Nephron (organoid): ENCODE data around the gene MSANTD7.
"Not testable (repeated sequence)": the region's sequence is repeated elsewhere in the genome, so short reads cannot be mapped to it uniquely, and the experiment has no call there.

Source experiments
- H3K27ac Mint-ChIP-seq, 3 experiments: 2 replicates each; pipeline ENCODE4 v1.8.0; 2020; ENCODE audit warnings: mixed read lengths in 3 of 3, mild to moderate bottlenecking in 2 of 3, moderate library complexity in 1 of 3
- H3K27me3 Mint-ChIP-seq: 2 replicates; pipeline ENCODE4 v1.8.0; 2021; ENCODE audit warnings: low read depth, mild to moderate bottlenecking, moderate library complexity, mixed read lengths
- H3K36me3 Mint-ChIP-seq: 2 replicates; pipeline ENCODE4 v1.8.0; 2020; ENCODE audit warnings: low read depth, mixed read lengths
- H3K4me1 Mint-ChIP-seq: 2 replicates; pipeline ENCODE4 v1.8.0; 2020; ENCODE audit warnings: mixed read lengths
- H3K4me3 Mint-ChIP-seq, 3 experiments: 2 replicates each; pipeline ENCODE4 v1.8.0; 2020; ENCODE audit warnings: mild to moderate bottlenecking in 3 of 3, mixed read lengths in 3 of 3, moderate library complexity in 2 of 3
- H3K9me3 Mint-ChIP-seq: 2 replicates; pipeline ENCODE4 v1.8.0; 2020; ENCODE audit warnings: mixed read lengths
- TF ChIP-seq, protein P1 (sequence below), 3 experiments: fragments of 200-600 bp; sonication (generic); IDR thresholded peaks; one replicate each; pipeline ENCODE4 v1.5.0; 2021; ENCODE audit warnings: antibody characterized with exemption in 3 of 3; ENCODE audit not compliant: unreplicated experiment in 3 of 3

MSANTD7 gene

DNA sequence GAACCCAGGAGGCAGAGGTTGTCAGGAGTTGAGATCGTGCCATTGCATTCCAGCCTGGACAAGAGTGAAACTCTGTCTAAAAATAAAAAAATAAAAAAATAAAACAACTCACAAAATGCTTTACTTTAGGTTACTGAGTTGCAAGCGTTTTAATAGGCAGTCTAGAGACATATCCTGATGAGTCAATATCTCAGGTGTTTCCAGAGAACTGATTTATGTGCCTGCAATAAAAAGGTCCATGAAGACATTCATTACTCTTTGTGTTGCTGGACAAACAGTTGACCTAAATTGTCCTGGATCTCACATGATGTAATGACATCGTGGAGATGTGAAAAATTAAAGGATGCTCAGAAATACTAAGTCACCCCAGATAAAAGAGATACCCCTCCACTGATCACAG, 31.8 kb upstream of the MSANTD7 start:
- H3K9me3 Mint-ChIP-seq = no peaks in the 10 kb centered on the region
- TF ChIP-seq, protein P1, sequence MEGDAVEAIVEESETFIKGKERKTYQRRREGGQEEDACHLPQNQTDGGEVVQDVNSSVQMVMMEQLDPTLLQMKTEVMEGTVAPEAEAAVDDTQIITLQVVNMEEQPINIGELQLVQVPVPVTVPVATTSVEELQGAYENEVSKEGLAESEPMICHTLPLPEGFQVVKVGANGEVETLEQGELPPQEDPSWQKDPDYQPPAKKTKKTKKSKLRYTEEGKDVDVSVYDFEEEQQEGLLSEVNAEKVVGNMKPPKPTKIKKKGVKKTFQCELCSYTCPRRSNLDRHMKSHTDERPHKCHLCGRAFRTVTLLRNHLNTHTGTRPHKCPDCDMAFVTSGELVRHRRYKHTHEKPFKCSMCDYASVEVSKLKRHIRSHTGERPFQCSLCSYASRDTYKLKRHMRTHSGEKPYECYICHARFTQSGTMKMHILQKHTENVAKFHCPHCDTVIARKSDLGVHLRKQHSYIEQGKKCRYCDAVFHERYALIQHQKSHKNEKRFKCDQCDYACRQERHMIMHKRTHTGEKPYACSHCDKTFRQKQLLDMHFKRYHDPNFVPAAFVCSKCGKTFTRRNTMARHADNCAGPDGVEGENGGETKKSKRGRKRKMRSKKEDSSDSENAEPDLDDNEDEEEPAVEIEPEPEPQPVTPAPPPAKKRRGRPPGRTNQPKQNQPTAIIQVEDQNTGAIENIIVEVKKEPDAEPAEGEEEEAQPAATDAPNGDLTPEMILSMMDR (IDR thresholded peaks at IDR 0.05; ENCODE audit: unreplicated experiment in 3 of 3) = no peak
- H3K4me3 Mint-ChIP-seq = no peak overlapping the region
- no peaks in the 10 kb centered on the region for H3K4me1 Mint-ChIP-seq
- no peak overlapping the region for H3K27ac Mint-ChIP-seq
- peaks cover 13% of the 10 kb centered on the region for H3K27me3 Mint-ChIP-seq
- H3K36me3 Mint-ChIP-seq = no peaks in the 10 kb centered on the region

DNA sequence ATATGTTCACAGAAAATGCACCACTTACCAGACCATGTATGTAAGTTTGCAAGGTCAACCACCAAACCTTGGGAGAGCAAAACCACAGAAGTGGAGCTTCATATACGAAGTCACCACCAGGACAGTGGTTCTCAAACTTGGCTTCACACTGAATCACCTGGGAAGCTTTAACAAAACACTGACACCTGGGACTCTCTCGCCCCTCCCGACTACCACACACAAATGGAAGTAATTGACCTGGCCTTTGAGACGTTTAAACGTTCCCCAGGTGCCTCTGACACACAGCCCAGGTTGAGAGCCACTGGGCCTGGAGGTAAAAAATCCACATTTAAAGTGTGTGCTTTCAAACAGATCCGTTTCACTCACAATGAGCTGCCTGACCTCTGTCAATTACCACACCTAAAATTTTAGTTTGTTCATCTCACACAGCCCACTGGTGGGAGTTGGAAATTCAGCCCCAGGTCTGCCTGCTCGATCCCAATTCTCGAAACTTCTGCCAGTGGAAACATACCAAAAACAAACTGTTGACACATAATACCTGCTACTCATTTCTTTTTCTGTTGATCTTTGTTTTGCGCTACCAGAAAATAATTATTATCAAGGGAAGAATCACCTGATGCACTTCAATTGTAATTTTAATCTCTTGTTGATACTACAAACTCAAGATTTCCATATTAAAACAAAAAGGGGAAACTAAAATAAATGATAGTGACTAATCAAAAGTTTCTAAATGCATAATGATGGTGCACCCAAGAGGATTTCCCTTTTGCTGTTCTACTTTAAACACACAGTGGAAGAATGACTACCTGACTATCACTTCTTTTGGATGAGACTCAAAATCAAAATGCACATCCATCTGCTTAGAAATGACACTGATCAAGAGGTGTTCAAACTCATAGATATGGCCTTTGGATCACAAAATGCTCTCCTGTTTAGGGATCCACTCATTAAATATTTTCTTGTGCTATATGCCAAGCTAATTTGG, 26.8 kb upstream of the MSANTD7 start:
- H3K4me1 Mint-ChIP-seq = no peaks in the 10 kb centered on the region
- no peaks in the 10 kb centered on the region for H3K36me3 Mint-ChIP-seq
- no peak overlapping the region for H3K4me3 Mint-ChIP-seq
- TF ChIP-seq, protein P1 (IDR thresholded peaks at IDR 0.05; ENCODE audit: unreplicated experiment in 3 of 3) = no peak
- no peaks in the 10 kb centered on the region for H3K9me3 Mint-ChIP-seq
- H3K27me3 Mint-ChIP-seq = peaks cover 12% of the 10 kb centered on the region
- no peak overlapping the region for H3K27ac Mint-ChIP-seq

DNA sequence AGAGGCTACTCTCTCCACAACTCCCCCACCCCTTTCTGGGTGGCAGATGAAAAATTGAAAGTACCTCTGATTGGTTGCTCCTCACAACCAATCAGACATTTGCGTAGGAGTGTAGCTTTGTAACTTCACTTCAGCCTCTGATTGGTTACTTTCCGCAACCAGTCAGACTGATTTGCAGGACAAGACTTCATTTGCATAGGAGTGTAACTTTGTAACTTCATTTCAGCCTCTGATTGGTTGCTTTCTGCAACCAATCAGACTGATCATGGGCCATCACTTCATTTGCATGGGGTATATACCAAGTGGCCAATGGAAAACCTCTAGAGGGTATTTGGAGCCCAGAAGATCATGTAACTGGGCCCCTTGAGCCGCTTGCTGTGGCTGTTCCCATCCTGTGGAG, 25.8 kb upstream of the MSANTD7 start:
- H3K9me3 Mint-ChIP-seq = no peaks in the 10 kb centered on the region
- H3K27ac Mint-ChIP-seq = no peak overlapping the region
- no peak overlapping the region for H3K4me3 Mint-ChIP-seq
- no peaks in the 10 kb centered on the region for H3K4me1 Mint-ChIP-seq
- TF ChIP-seq, protein P1 (IDR thresholded peaks at IDR 0.05; ENCODE audit: unreplicated experiment in 3 of 3) = no peak
- peaks cover 13% of the 10 kb centered on the region for H3K27me3 Mint-ChIP-seq
- H3K36me3 Mint-ChIP-seq = no peaks in the 10 kb centered on the region

DNA sequence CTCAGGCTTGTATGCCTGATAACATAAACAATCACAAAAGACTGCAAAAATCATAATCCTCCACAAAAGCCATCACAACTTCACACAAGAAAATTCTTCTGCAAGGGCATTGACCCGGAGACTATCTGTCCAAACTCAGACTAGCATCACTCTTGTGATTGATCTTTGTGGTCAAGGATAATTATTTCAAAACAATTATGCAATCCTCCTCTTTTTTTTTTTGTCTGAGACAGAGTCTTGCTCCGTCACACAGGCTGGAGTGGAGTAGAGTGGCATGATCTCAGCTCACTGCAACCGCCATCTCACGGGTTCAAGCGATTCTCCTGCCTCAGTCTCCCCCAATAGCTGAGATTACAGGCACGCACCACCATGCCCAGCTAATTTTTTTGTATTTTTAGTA, 22.4 kb upstream of the MSANTD7 start:
- H3K27me3 Mint-ChIP-seq = peaks cover 15% of the 10 kb centered on the region
- no peak overlapping the region for H3K27ac Mint-ChIP-seq
- H3K9me3 Mint-ChIP-seq = no peaks in the 10 kb centered on the region
- no peaks in the 10 kb centered on the region for H3K4me1 Mint-ChIP-seq
- no peak overlapping the region for H3K4me3 Mint-ChIP-seq
- TF ChIP-seq, protein P1 (IDR thresholded peaks at IDR 0.05; ENCODE audit: unreplicated experiment in 3 of 3) = no peak
- no peaks in the 10 kb centered on the region for H3K36me3 Mint-ChIP-seq

DNA sequence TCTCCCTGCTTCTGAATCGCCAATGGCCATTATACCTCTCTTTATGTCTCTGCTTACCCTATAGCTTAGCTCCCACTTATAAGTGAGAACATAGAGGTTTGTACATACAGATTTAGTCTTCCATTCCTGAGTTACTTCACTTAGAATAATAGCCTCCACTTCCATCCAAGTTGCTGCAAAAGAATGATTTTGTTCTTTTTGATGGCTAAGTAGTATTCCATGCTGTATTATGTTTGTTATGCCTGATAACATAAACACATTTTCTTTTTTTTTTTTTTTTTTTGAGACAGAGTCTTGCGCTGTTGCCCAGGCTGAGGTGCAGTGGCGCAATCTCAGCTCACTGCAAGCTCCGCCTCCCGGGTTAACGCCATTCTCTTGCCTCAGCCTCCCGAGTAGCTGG, 21.4 kb upstream of the MSANTD7 start:
- H3K9me3 Mint-ChIP-seq, H3K4me3 Mint-ChIP-seq, H3K27ac Mint-ChIP-seq, H3K36me3 Mint-ChIP-seq, H3K27me3 Mint-ChIP-seq, H3K4me1 Mint-ChIP-seq: not testable (repeated sequence)

DNA sequence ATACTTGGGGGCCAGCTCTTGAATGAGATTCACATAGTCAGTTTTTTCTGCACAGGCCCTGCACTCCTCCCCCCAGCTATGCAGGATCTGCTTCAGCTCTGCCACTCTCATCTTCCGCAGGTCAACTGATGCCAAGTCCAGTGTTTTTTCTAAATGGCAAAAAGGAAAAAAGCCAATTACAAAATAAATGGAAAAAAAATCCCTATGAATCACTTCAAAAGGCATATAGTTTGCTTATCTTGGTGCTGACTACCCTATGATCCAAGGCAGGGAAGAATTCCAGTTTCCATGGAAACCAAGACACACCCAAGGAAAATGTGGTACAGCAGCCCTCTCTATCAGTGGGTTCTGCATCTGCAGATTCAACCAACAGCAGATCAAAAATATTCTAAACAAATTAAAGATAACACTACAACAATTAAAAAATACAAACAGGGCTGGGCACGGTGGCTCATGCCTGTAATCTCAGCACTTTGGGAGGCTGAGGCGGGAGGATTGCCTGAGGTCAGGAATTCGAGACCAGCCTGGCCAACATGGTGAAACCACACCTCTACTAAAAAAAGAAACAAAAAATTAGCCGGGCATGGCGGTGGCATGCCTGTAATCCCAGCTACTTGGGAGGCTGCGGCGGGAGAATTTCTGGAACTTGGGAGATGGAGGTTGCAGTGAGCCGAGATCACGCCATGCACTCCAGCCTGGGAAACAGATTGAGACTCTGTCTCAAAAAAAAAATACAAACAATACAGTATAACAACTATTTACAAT, 17.9 kb upstream of the MSANTD7 start:
- H3K27me3 Mint-ChIP-seq = peaks cover 21% of the 10 kb centered on the region
- H3K27ac Mint-ChIP-seq = no peak overlapping the region
- H3K4me1 Mint-ChIP-seq = peaks cover 8% of the 10 kb centered on the region
- H3K4me3 Mint-ChIP-seq = no peak overlapping the region
- no peaks in the 10 kb centered on the region for H3K9me3 Mint-ChIP-seq
- TF ChIP-seq, protein P1 (IDR thresholded peaks at IDR 0.05; ENCODE audit: unreplicated experiment in 3 of 3) = no peak
- H3K36me3 Mint-ChIP-seq = no peaks in the 10 kb centered on the region
